Aorta (tissue), 5 donors: ENCODE results near the gene FAM117B. TPM values are rescaled to one million over a fixed set of nuclear protein-coding genes. Genes with fewer than 3 reads are reported as not detected.

Experiments
- ATAC-seq: fragments of 200-7000 bp; cut with Tn5 transposase; one replicate; pipeline ENCODE4 v1.9.1; 2022; ENCODE audit warnings: moderate library complexity; ENCODE audit not compliant: low FRiP score
- DNase-seq, 2 donors: peaks; one replicate each; pipeline ENCODE4 v3.0.0-alpha.2; 2020
- H3K27ac ChIP-seq, 2 donors: one replicate each; pipeline ENCODE4 v1.5.1; 2013; ENCODE audit warnings: low read length in 2 of 2, mild to moderate bottlenecking in 2 of 2, moderate library complexity in 2 of 2, control low read depth in 1 of 2, inconsistent platforms in 1 of 2, low read depth in 1 of 2
- H3K27me3 ChIP-seq, 2 donors: one replicate each; pipeline ENCODE4 v1.6.1; 2013; ENCODE audit warnings: control low read depth in 1 of 2, low read length in 1 of 2, mild to moderate bottlenecking in 1 of 2, moderate library complexity in 1 of 2; ENCODE audit not compliant: insufficient read depth in 2 of 2, control insufficient read depth in 1 of 2
- H3K36me3 ChIP-seq, 2 donors: one replicate each; pipeline ENCODE4 v1.6.1; 2013; ENCODE audit warnings: control low read depth in 1 of 2, low read length in 1 of 2, mild to moderate bottlenecking in 1 of 2; ENCODE audit not compliant: insufficient read depth in 2 of 2, control insufficient read depth in 1 of 2
- H3K4me1 ChIP-seq, 2 donors: one replicate each; pipeline ENCODE4 v1.6.1; 2013; ENCODE audit warnings: low read length in 2 of 2, control low read depth in 1 of 2, mild to moderate bottlenecking in 1 of 2, moderate library complexity in 1 of 2; ENCODE audit not compliant: insufficient read depth in 2 of 2, control insufficient read depth in 1 of 2
- H3K4me3 ChIP-seq, 2 donors: one replicate each; pipeline ENCODE4 v1.5.1; 2013; ENCODE audit warnings: low read length in 2 of 2, control low read depth in 1 of 2, mild to moderate bottlenecking in 1 of 2
- H3K9me3 ChIP-seq: one replicate; pipeline ENCODE4 v1.6.1; 2013; ENCODE audit warnings: mild to moderate bottlenecking, low read length; ENCODE audit not compliant: control insufficient read depth
- WGBS, 2 donors: extraction: QIAGEN DNeasy Blood & Tissue Kit; methylation state at CpG; one replicate each; pipeline ENCODE4 v1.1.7; 2013; 5-methylcytosine and 5-hydroxymethylcytosine counted together
- intact Hi-C, 2 donors: fragments of 100-400 bp; cut with DNase I; formaldehyde crosslinking; loops; one replicate each; pipeline versions ENCODE4 v1.14.2 to v1.15.0; 2022
- polyA plus RNA-seq, 2 donors: library from polyadenylated mRNA; stranded (reverse); fragments of 200-250 nt; gene quantifications; one replicate each; pipeline ENCODE4 v1.2.3, GENCODE V29; 2013
- total RNA-seq, 2 donors: library from RNA; stranded (reverse); fragmentation: NEBNext Ultra II Directional; extraction: Animal tissue kit (Norgen Biotek cat#: 25700); gene quantifications; one replicate each; pipeline ENCODE4 v1.2.1, GENCODE V29; 2021
- donor health status: healthy with polysubstance abuse.
- donor health status: Bipolar disorder and iron deficiency.
- donor health status: DM: no; HTN: no; CAD: no.
- donor health status: DM: no; HTN: no; CAD: no.
- donor health status: DM: yes; HTN: yes; CAD: no.

The FAM117B gene
- total and polyA plus RNA-seq, 4 donors = 2.5 to 8.4 (median 3.4) TPM

- H3K36me3 ChIP-seq = no peaks in the 10 kb centered on the region
- H3K4me3 ChIP-seq = peak overlapping the region in 1 of 2 donors; percentile 59
- intact Hi-C loops = no loop called here
- 4 to 5% methylated on average over 4 of the region's 4 CpGs for WGBS, 2 donors
- H3K4me1 ChIP-seq = peaks cover 0 to 3% of the 10 kb centered on the region in 2 donors
- ATAC-seq (peak; percentile 79), DNase-seq (no peak)
- peak overlapping the region in 1 of 2 donors; percentile 82 for H3K27ac ChIP-seq
- no peaks in the 10 kb centered on the region for H3K9me3 ChIP-seq
- H3K27me3 ChIP-seq = no peaks in the 10 kb centered on the region
Observed at GRCh38 chr2:202815548-202816360, 181.0 kb downstream of the FAM117B start.

DNA sequence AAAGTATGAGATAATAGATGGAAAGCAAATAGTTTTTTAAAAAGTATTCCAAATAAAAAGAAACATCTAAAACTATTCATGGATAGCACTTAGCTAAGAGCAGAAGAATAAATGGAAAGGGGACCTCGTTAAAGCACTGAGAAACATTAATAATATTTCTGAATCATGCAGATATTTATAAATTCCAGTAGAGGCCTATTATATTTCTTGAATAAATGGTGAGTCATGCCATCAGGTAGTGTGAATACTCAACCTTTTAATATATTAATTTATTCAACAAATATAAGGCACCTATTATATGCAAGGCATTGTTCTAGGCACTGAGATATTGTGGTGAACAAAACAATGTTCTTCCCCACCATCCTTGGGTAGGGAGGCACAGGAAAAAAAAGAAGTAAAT lies 183.0 kb downstream of the FAM117B start:
- peaks cover 0 to 3% of the 10 kb centered on the region in 2 donors for H3K4me1 ChIP-seq
- intact Hi-C loops = no loop called here
- H3K9me3 ChIP-seq = no peaks in the 10 kb centered on the region
- no peaks in the 10 kb centered on the region for H3K36me3 ChIP-seq
- DNase-seq (no peak), ATAC-seq (no peak)
- H3K27me3 ChIP-seq = no peaks in the 10 kb centered on the region
- H3K4me3 ChIP-seq = no peak overlapping the region
- no peak overlapping the region for H3K27ac ChIP-seq
- WGBS, 2 donors = 43 to 45% methylated on average over 1 of the region's 1 CpG

DNA sequence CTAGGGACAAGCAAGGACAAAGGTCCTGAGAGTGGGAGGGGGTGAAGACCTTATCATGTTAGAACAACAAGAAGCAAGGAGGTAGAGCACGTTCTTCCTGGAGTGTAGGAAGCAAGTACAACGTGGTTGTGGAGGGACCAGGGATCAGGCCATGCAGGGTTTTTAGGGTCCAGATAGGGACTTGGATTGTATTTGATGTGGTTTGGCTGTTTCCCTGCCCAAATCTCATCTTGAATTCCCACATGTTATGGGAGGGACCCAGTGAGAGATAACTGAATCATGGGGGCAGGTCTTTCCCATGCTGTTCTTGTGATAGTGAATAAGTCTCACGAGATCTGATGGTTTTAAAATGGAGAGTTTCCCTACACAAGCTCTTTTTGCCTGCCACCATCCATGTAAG lies 183.6 kb downstream of the FAM117B start:
- 71 to 73% methylated on average over 3 of the region's 3 CpGs for WGBS, 2 donors
- Histone ChIP-seq H3K36me3 (no peaks in the 10 kb centered on the region), H3K27ac (peak overlapping the region in 1 of 2 donors; percentile 40), H3K27me3 (no peaks in the 10 kb centered on the region), H3K9me3 (no peaks in the 10 kb centered on the region), H3K4me3 (no peak overlapping the region), H3K4me1 (peaks cover 0 to 3% of the 10 kb centered on the region in 2 donors)
- DNase-seq = no peak
- no peak for ATAC-seq
- intact Hi-C loops = no loop called here

Other genes starting within 250 kb of the FAM117B start
- gene ICA1L, start 236.8 kb downstream of the FAM117B start, total RNA-seq = 10 to 100 TPM in 1 of 2 donors, 1 to 10 TPM in 1; 7.7 to 10.3 TPM
- 1 to 10 TPM; 4.8 to 8.4 TPM for gene ICA1L, start 236.8 kb downstream of the FAM117B start, polyA plus RNA-seq